ENCODE measurements around the gene ZFP1. TPM values are rescaled to one million over a fixed set of nuclear protein-coding genes. Genes with fewer than 3 reads are reported as not detected.

The ZFP1 gene
- total RNA-seq = 6.5 and 9.9 TPM in 2 replicates

GRCh38 chr16:75148311-75149195, at the start of gene ZFP1:
ZFP1 (plus strand) TSS chr16:75148524; CDS start chr16:75152952, 4,428 bp downstream.

GRCh38 chr16:75116081-75116910, 32.0 kb upstream of the ZFP1 start, which contains the start of gene LDHD:
LDHD (minus strand) TSS chr16:75116780; CDS start chr16:75116720, 60 bp downstream.

GRCh38 chr16:75206749-75207451, 58.6 kb downstream of the ZFP1 start, which contains the start of gene CTRB2:
CTRB2 (minus strand) TSS chr16:75207161; CDS start chr16:75207141, 20 bp downstream.

GRCh38 chr16:75218256-75219076, 70.1 kb downstream of the ZFP1 start, which contains the start of gene CTRB1:
CTRB1 (plus strand) TSS chr16:75218988; CDS start chr16:75219008, 20 bp downstream.

Other genes starting within 250 kb of the ZFP1 start
- 9.5 and 12.6 TPM in 2 replicates for gene WDR59, start 163.4 kb upstream of the ZFP1 start, total RNA-seq
- gene ZNRF1, start 149.5 kb upstream of the ZFP1 start, total RNA-seq = 6.8 and 9.6 TPM in 2 replicates
- gene LDHD, start 31.7 kb upstream of the ZFP1 start, total RNA-seq = 0.55 and 0.71 TPM in 2 replicates
- gene CTRB2, start 58.6 kb downstream of the ZFP1 start, total RNA-seq = not detected in 2 replicates
- not detected in 2 replicates for gene CTRB1, start 70.5 kb downstream of the ZFP1 start, total RNA-seq
- gene BCAR1, start 103.1 kb downstream of the ZFP1 start, total RNA-seq = 19.8 and 36.0 TPM in 2 replicates